HEK293 (cell line): ENCODE data around the gene TAS2R60.

Experiments used
- CTCF ChIA-PET: fragments of 350-600 bp; formaldehyde crosslinking; extraction: SDS; loops from one replicate; lab custom pipeline; 2021; ENCODE audit warnings: antibody characterized with exemption; lab: Yijun Ruan, JAX
- POLR2A ChIA-PET: fragments of 300-600 bp; formaldehyde crosslinking; extraction: SDS; loops from one replicate; lab custom pipeline; 2020; ENCODE audit warnings: antibody characterized with exemption, inconsistent platforms; lab: Yijun Ruan, JAX
- H3K27ac ChIP-seq: fragments of 200-500 bp; sonication (Bioruptor generic); 2 replicates; pipeline ENCODE4 v1.5.1; 2014; ENCODE audit warnings: low read depth, low read length, control low read depth, inconsistent platforms; ENCODE audit errors: extremely low read depth
- H3K36me3 ChIP-seq, 2 experiments: fragments of 200-500 bp in 1 of 2; sonication (Bioruptor generic) in 1 of 2; 1 replicate in 1 of 2; 2 replicates in 1 of 2; pipeline ENCODE4 v1.5.1; 2014 to 2017; ENCODE audit warnings: inconsistent platforms in 2 of 2, low read length in 2 of 2; ENCODE audit not compliant: control insufficient read depth in 2 of 2, insufficient read depth in 1 of 2
- H3K4me1 ChIP-seq: fragments of 200-500 bp; sonication (Bioruptor generic); 2 replicates; pipeline ENCODE4 v1.5.1; 2014; ENCODE audit warnings: mild to moderate bottlenecking, low read length, inconsistent platforms; ENCODE audit not compliant: control insufficient read depth, insufficient read depth
- H3K4me3 ChIP-seq: 2 replicates; pipeline ENCODE4 v1.5.1; 2011; ENCODE audit warnings: low read depth, mild to moderate bottlenecking, control low read depth, low read length, moderate library complexity
- H3K9me3 ChIP-seq: fragments of 200-500 bp; sonication (Bioruptor generic); 2 replicates; pipeline ENCODE4 v1.5.1; 2014; ENCODE audit warnings: low read depth, low read length, inconsistent platforms; ENCODE audit not compliant: control insufficient read depth, insufficient read depth
- BCL11B ChIP-seq: fragments of 450-650 bp; formaldehyde crosslinking; IDR thresholded peaks from 2 replicates; pipeline ENCODE4 v1.5.1; 2016; ENCODE audit warnings: low read depth, missing biosample characterization, missing genetic modification characterization
- KLF7 ChIP-seq: fragments of 450-650 bp; formaldehyde crosslinking; IDR thresholded peaks from 2 replicates; pipeline ENCODE4 v1.5.1; 2016; ENCODE audit warnings: missing biosample characterization, missing genetic modification characterization, borderline replicate concordance
- OSR2 ChIP-seq: fragments of 450-650 bp; formaldehyde crosslinking; IDR thresholded peaks from 2 replicates; pipeline ENCODE4 v1.5.1; 2016; ENCODE audit warnings: missing biosample characterization, missing genetic modification characterization
- PRDM1 ChIP-seq: fragments of 450-650 bp; formaldehyde crosslinking; IDR thresholded peaks from 2 replicates; pipeline ENCODE4; 2016; ENCODE audit warnings: missing biosample characterization, missing genetic modification characterization
- ZBTB17 ChIP-seq: fragments of 450-650 bp; formaldehyde crosslinking; IDR thresholded peaks from 2 replicates; pipeline ENCODE4 v1.5.1; 2016; ENCODE audit warnings: missing biosample characterization, missing genetic modification characterization
- ZNF114 ChIP-seq: fragments of 450-650 bp; formaldehyde crosslinking; IDR thresholded peaks from 2 replicates; pipeline ENCODE4 v1.5.0; 2017; ENCODE audit warnings: missing biosample characterization, missing genetic modification characterization
- ZNF221 ChIP-seq: fragments of 450-650 bp; formaldehyde crosslinking; IDR thresholded peaks from 2 replicates; pipeline ENCODE4 v1.5.1; 2017; ENCODE audit warnings: missing biosample characterization, missing genetic modification characterization, borderline replicate concordance
- ZNF223 ChIP-seq: fragments of 450-650 bp; formaldehyde crosslinking; IDR thresholded peaks from 2 replicates; pipeline ENCODE4 v1.5.1; 2016; ENCODE audit warnings: missing biosample characterization, missing genetic modification characterization
- ZNF292 ChIP-seq: fragments of 450-650 bp; formaldehyde crosslinking; IDR thresholded peaks from 2 replicates; pipeline ENCODE4 v1.5.1; 2016; ENCODE audit warnings: low read depth, missing biosample characterization, missing genetic modification characterization, borderline replicate concordance
- ZNF335 ChIP-seq: fragments of 450-650 bp; formaldehyde crosslinking; conservative IDR thresholded peaks from 2 replicates; pipeline ENCODE4 v1.5.1; 2016; ENCODE audit warnings: missing biosample characterization, missing genetic modification characterization
- ZNF350 ChIP-seq: fragments of 450-650 bp; formaldehyde crosslinking; IDR thresholded peaks from 2 replicates; pipeline ENCODE4 v1.5.0; 2017; ENCODE audit warnings: missing biosample characterization, mild to moderate bottlenecking, missing genetic modification characterization
- ZNF510 ChIP-seq: fragments of 450-650 bp; formaldehyde crosslinking; IDR thresholded peaks from 2 replicates; pipeline ENCODE4 v1.5.1; 2018; ENCODE audit warnings: mild to moderate bottlenecking, missing genetic modification characterization, missing biosample characterization; ENCODE audit not compliant: insufficient replicate concordance
- ZNF529 ChIP-seq: fragments of 450-650 bp; formaldehyde crosslinking; IDR thresholded peaks from 2 replicates; pipeline ENCODE4 v1.5.1; 2017; ENCODE audit warnings: missing genetic modification characterization, missing biosample characterization; ENCODE audit not compliant: insufficient replicate concordance
- ZNF549 ChIP-seq: fragments of 450-650 bp; IDR thresholded peaks from 2 replicates; pipeline ENCODE4 v1.5.1; 2018; ENCODE audit warnings: missing biosample characterization, missing genetic modification characterization, mild to moderate bottlenecking, inconsistent platforms, moderate library complexity
- ZNF658 ChIP-seq: fragments of 450-650 bp; formaldehyde crosslinking; IDR thresholded peaks from 2 replicates; pipeline ENCODE4; 2016; ENCODE audit warnings: missing biosample characterization, missing genetic modification characterization
- ZNF701 ChIP-seq: fragments of 450-650 bp; formaldehyde crosslinking; IDR thresholded peaks from 2 replicates; pipeline ENCODE4 v1.5.1; 2016; ENCODE audit warnings: missing biosample characterization, missing genetic modification characterization
- ZNF707 ChIP-seq: fragments of 450-650 bp; formaldehyde crosslinking; IDR thresholded peaks from 2 replicates; pipeline ENCODE4 v1.5.1; 2016; ENCODE audit warnings: missing biosample characterization, missing genetic modification characterization
- ZNF747 ChIP-seq: fragments of 450-650 bp; formaldehyde crosslinking; IDR thresholded peaks from 2 replicates; pipeline ENCODE4 v1.5.1; 2016; ENCODE audit warnings: missing biosample characterization, missing genetic modification characterization
- TF ChIP-seq, protein P1 (sequence below): fragments of 450-650 bp; formaldehyde crosslinking; IDR thresholded peaks from 2 replicates; pipeline ENCODE4 v1.5.1; 2016; ENCODE audit warnings: missing biosample characterization, missing genetic modification characterization
- TF ChIP-seq, protein P2 (sequence below): fragments of 450-650 bp; formaldehyde crosslinking; IDR thresholded peaks from 2 replicates; pipeline ENCODE4 v1.5.1; 2016; ENCODE audit warnings: missing biosample characterization, missing genetic modification characterization
- TF ChIP-seq, protein P3 (sequence below): fragments of 450-650 bp; formaldehyde crosslinking; IDR thresholded peaks from 2 replicates; pipeline ENCODE4 v1.5.1; 2016; ENCODE audit warnings: missing biosample characterization, missing genetic modification characterization
- TF ChIP-seq, protein P4 (sequence below): fragments of 450-650 bp; formaldehyde crosslinking; IDR thresholded peaks from 2 replicates; pipeline ENCODE4 v1.5.1; 2017; ENCODE audit warnings: missing biosample characterization, missing genetic modification characterization
- TF ChIP-seq, protein P5 (sequence below): fragments of 450-650 bp; IDR thresholded peaks from 2 replicates; pipeline ENCODE4 v1.5.1; 2018; ENCODE audit warnings: missing biosample characterization, mild to moderate bottlenecking, missing genetic modification characterization
- TF ChIP-seq, protein P6 (sequence below): fragments of 450-650 bp; formaldehyde crosslinking; IDR thresholded peaks from 2 replicates; pipeline ENCODE4 v1.5.1; 2016; ENCODE audit warnings: missing biosample characterization, missing genetic modification characterization

Gene TAS2R60

DNA sequence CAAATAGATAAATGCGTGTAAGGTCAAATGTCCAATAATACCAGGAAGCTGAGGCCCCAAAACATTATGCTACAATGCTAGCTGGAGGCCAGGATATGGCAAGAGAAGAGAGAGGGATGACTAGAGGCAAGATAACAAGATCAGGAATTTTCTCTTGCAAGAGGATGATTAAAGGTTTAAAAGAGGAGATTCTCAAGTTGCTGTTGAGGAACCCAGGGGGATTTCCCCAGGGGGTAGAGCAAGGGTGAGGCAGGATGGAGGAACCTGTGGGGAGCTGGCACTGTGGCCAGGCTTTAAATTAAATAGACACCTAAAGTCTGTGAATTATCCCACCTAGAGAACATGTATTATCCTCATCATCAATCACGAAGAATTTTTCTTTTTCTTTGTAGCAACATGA lies 3.4 kb upstream of the TAS2R60 start (continued):
- TF ChIP-seq OSR2 (no peak), ZNF747 (tag by site-specific recombination) (no peak), ZNF114 (tag by site-specific recombination) (no peak), ZNF510 (tag by site-specific recombination) (no peak)
- TF ChIP-seq, protein P1, sequence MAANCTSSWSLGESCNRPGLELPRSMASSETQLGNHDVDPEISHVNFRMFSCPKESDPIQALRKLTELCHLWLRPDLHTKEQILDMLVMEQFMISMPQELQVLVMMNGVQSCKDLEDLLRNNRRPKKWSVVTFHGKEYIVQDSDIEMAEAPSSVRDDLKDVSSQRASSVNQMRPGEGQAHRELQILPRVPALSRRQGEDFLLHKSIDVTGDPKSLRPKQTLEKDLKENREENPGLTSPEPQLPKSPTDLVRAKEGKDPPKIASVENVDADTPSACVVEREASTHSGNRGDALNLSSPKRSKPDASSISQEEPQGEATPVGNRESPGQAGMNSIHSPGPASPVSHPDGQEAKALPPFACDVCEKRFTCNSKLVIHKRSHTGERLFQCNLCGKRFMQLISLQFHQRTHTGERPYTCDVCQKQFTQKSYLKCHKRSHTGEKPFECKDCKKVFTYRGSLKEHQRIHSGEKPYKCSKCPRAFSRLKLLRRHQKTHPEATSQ (tag by site-specific recombination), result no peak
- TF ChIP-seq, all 188 proteins: peak for 0

DNA sequence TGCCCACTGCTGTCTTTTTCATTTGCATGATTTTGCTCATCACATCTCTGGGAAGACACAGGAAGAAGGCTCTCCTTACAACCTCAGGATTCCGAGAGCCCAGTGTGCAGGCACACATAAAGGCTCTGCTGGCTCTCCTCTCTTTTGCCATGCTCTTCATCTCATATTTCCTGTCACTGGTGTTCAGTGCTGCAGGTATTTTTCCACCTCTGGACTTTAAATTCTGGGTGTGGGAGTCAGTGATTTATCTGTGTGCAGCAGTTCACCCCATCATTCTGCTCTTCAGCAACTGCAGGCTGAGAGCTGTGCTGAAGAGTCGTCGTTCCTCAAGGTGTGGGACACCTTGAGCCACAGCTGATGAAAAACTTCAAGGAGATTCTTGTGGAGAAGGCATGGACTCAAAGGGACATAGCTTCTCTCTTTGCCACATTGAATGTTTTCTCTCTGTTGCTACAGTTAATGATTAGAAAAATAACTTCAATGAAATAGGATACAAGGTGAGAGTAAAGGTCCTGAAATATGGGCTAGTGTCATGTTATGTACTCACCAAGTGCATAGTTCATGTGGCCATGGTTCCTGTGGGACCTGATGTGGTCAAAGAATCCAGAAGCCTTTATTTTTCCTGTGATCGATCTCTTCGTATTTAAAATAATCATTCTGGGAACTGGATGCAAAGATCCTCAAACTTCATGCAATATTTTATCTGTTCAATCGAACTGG lies 970 bp downstream of the TAS2R60 start:
- CTCF ChIA-PET, result no interaction called here
- no peak for TF ChIP-seq ZNF701 (tag by site-specific recombination)
- TF ChIP-seq BCL11B (tag by site-specific recombination), result no peak
- TF ChIP-seq KLF7, result no peak
- no peak for TF ChIP-seq ZBTB17 (tag by site-specific recombination)
- TF ChIP-seq, protein P2, sequence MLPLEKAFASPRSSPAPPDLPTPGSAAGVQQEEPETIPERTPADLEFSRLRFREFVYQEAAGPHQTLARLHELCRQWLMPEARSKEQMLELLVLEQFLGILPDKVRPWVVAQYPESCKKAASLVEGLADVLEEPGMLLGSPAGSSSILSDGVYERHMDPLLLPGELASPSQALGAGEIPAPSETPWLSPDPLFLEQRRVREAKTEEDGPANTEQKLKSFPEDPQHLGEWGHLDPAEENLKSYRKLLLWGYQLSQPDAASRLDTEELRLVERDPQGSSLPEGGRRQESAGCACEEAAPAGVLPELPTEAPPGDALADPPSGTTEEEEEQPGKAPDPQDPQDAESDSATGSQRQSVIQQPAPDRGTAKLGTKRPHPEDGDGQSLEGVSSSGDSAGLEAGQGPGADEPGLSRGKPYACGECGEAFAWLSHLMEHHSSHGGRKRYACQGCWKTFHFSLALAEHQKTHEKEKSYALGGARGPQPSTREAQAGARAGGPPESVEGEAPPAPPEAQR (tag by site-specific recombination), result no peak
- TF ChIP-seq ZNF221 (tag by site-specific recombination), result no peak
- TF ChIP-seq ZNF658 (tag by site-specific recombination), result no peak
- no peak for TF ChIP-seq ZNF529
- no peak for TF ChIP-seq ZNF223 (tag by site-specific recombination)
- TF ChIP-seq ZNF549 (tag by site-specific recombination), result no peak
- no peak for TF ChIP-seq ZNF335 (tag by site-specific recombination)
- TF ChIP-seq, protein P3, sequence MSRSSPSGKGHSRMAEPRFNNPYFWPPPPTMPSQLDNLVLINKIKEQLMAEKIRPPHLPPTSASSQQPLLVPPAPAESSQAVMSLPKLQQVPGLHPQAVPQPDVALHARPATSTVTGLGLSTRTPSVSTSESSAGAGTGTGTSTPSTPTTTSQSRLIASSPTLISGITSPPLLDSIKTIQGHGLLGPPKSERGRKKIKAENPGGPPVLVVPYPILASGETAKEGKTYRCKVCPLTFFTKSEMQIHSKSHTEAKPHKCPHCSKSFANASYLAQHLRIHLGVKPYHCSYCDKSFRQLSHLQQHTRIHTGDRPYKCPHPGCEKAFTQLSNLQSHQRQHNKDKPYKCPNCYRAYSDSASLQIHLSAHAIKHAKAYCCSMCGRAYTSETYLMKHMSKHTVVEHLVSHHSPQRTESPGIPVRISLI (tag by site-specific recombination), result no peak
- TF ChIP-seq, protein P4, sequence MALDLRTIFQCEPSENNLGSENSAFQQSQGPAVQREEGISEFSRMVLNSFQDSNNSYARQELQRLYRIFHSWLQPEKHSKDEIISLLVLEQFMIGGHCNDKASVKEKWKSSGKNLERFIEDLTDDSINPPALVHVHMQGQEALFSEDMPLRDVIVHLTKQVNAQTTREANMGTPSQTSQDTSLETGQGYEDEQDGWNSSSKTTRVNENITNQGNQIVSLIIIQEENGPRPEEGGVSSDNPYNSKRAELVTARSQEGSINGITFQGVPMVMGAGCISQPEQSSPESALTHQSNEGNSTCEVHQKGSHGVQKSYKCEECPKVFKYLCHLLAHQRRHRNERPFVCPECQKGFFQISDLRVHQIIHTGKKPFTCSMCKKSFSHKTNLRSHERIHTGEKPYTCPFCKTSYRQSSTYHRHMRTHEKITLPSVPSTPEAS (tag by site-specific recombination), result no peak
- Histone ChIP-seq H3K4me1 (no peaks in the 10 kb centered on the region), H3K27ac (no peak overlapping the region), H3K36me3 (no peaks in the 10 kb centered on the region), H3K9me3 (no peaks in the 10 kb centered on the region), H3K4me3 (no peak overlapping the region)
- POLR2A ChIA-PET, result no interaction called here

DNA sequence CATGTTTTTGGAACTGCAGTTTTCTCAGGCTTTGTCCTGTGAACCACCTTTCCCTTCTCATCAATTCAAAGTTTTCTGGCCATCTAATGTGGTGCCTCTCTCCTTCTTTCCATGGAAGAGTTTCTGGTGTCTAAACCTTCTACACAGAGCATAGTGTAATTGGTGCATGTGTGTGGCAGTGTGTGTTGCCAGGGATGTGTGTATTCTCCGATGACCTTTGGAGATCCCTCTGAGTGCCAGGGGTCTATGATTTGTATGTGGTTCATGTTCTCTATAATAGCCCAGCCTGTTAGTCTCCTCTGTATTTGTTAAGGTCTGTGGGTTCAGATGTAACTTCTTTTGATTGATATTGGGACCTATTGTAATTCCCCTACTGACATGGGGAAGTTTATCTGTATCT lies 1.5 kb downstream of the TAS2R60 start:
- no peaks in the 10 kb centered on the region for H3K4me1 ChIP-seq
- H3K36me3 ChIP-seq, result no peaks in the 10 kb centered on the region
- H3K9me3 ChIP-seq, result no peaks in the 10 kb centered on the region
- ChIA-PET POLR2A (no interaction called here), CTCF (no interaction called here)
- H3K4me3 ChIP-seq, result no peak overlapping the region
- H3K27ac ChIP-seq, result no peak overlapping the region
- no peak for TF ChIP-seq ZNF350
- TF ChIP-seq, protein P5, sequence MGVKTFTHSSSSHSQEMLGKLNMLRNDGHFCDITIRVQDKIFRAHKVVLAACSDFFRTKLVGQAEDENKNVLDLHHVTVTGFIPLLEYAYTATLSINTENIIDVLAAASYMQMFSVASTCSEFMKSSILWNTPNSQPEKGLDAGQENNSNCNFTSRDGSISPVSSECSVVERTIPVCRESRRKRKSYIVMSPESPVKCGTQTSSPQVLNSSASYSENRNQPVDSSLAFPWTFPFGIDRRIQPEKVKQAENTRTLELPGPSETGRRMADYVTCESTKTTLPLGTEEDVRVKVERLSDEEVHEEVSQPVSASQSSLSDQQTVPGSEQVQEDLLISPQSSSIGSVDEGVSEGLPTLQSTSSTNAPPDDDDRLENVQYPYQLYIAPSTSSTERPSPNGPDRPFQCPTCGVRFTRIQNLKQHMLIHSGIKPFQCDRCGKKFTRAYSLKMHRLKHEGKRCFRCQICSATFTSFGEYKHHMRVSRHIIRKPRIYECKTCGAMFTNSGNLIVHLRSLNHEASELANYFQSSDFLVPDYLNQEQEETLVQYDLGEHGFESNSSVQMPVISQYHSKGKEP (tag by site-specific recombination), result no peak
- no peak for TF ChIP-seq PRDM1 (tag by site-specific recombination)
- no peak for TF ChIP-seq ZNF292 (tag by site-specific recombination)
- TF ChIP-seq, protein P6, sequence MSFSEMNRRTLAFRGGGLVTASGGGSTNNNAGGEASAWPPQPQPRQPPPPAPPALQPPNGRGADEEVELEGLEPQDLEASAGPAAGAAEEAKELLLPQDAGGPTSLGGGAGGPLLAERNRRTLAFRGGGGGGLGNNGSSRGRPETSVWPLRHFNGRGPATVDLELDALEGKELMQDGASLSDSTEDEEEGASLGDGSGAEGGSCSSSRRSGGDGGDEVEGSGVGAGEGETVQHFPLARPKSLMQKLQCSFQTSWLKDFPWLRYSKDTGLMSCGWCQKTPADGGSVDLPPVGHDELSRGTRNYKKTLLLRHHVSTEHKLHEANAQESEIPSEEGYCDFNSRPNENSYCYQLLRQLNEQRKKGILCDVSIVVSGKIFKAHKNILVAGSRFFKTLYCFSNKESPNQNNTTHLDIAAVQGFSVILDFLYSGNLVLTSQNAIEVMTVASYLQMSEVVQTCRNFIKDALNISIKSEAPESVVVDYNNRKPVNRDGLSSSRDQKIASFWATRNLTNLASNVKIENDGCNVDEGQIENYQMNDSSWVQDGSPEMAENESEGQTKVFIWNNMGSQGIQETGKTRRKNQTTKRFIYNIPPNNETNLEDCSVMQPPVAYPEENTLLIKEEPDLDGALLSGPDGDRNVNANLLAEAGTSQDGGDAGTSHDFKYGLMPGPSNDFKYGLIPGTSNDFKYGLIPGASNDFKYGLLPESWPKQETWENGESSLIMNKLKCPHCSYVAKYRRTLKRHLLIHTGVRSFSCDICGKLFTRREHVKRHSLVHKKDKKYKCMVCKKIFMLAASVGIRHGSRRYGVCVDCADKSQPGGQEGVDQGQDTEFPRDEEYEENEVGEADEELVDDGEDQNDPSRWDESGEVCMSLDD (tag by site-specific recombination), result no peak
- TF ChIP-seq ZNF707, result no peak
